NCI-H187 (cell line): ENCODE measurements around the gene LMBRD2.
"Not testable (repeated sequence)": the region's sequence is repeated elsewhere in the genome, so short reads cannot be mapped to it uniquely, and the experiment has no call there.

ENCODE experiments used
- DNase-seq, 2 experiments: peaks; one replicate each; lab custom pipeline; 2025; lab: John Stamatoyannopoulos, UW

LMBRD2 gene

GRCh38 chr5:36161361-36161760 is 9.7 kb upstream of the LMBRD2 start:
- no peak for DNase-seq

GRCh38 chr5:36160617-36161016 is 8.9 kb upstream of the LMBRD2 start:
- DNase-seq, result no peak

GRCh38 chr5:36158144-36158543 is 6.5 kb upstream of the LMBRD2 start:
- DNase-seq, result no peak

GRCh38 chr5:36156619-36157018 is 4.9 kb upstream of the LMBRD2 start:
- DNase-seq, result no peak

- DNase-seq, result no peak
Observed at GRCh38 chr5:36156121-36156601, 4.5 kb upstream of the LMBRD2 start.

GRCh38 chr5:36155291-36155690 is 3.6 kb upstream of the LMBRD2 start:
- DNase-seq, result no peak

- no peak for DNase-seq
Observed at GRCh38 chr5:36153726-36154125, 2.0 kb upstream of the LMBRD2 start.

GRCh38 chr5:36153298-36153677 is 1.6 kb upstream of the LMBRD2 start:
- no peak for DNase-seq

GRCh38 chr5:36152324-36153297 is 924 bp upstream of the LMBRD2 start:
- no peak for DNase-seq

- peak in 1 of 2 experiments; percentile 9 for DNase-seq
Observed at GRCh38 chr5:36150676-36151433, 832 bp downstream of the LMBRD2 start.

- no peak for DNase-seq
Observed at GRCh38 chr5:36147681-36148080, 4.0 kb downstream of the LMBRD2 start.

GRCh38 chr5:36146390-36146789 is 5.3 kb downstream of the LMBRD2 start:
- no peak for DNase-seq

GRCh38 chr5:36145311-36145710 is 6.4 kb downstream of the LMBRD2 start:
- no peak for DNase-seq

GRCh38 chr5:36138900-36139683 is 12.6 kb downstream of the LMBRD2 start:
- no peak for DNase-seq

GRCh38 chr5:36136581-36136980 is 15.1 kb downstream of the LMBRD2 start:
- DNase-seq, result no peak

GRCh38 chr5:36135988-36136387 is 15.7 kb downstream of the LMBRD2 start:
- DNase-seq, result no peak

GRCh38 chr5:36133009-36133408 is 18.7 kb downstream of the LMBRD2 start:
- DNase-seq, result not testable (repeated sequence)

- not testable (repeated sequence) for DNase-seq
Observed at GRCh38 chr5:36129666-36130065, 22.0 kb downstream of the LMBRD2 start.

GRCh38 chr5:36128795-36129194 is 22.9 kb downstream of the LMBRD2 start:
- no peak for DNase-seq

- no peak for DNase-seq
Observed at GRCh38 chr5:36125868-36126267, 25.8 kb downstream of the LMBRD2 start.

- DNase-seq, result no peak
Observed at GRCh38 chr5:36111238-36111637, 40.4 kb downstream of the LMBRD2 start.
